ENCODE measurements around the gene SLC25A23. TPM values are rescaled to one million over a fixed set of nuclear protein-coding genes. Genes with fewer than 3 reads are reported as not detected.

SLC25A23 gene
- total RNA-seq, 2 donors from 2014 or later = 89.6 to 97.1 TPM

GRCh38 chr19:6453951-6454565 is 5.5 kb downstream of the SLC25A23 start:
- ATAC-seq (ENCODE audit: insufficient number of reproducible peaks, low FRiP score, low read depth) = no peak

GRCh38 chr19:6452899-6453298 is 6.7 kb downstream of the SLC25A23 start:
- H3K27me3 ChIP-seq (replicated peaks; ENCODE audit: insufficient read depth) = no peaks in the 10 kb centered on the region
- H3K9me3 ChIP-seq = peaks cover 3% of the 10 kb centered on the region
- no peak overlapping the region for H3K4me3 ChIP-seq
- ATAC-seq (ENCODE audit: insufficient number of reproducible peaks, low FRiP score, low read depth) = no peak
- H3K36me3 ChIP-seq = peaks cover 27% of the 10 kb centered on the region
- H3K27ac ChIP-seq = no peak overlapping the region
- DNase-seq (ENCODE audit: low spot score) = no peak
- no peak for TF ChIP-seq CTCF (IDR thresholded peaks at IDR 0.05)
- H3K4me1 ChIP-seq (ENCODE audit: control insufficient read depth in 1 of 2, low read depth in 2 of 2) = peaks cover 0 to 2% of the 10 kb centered on the region in 2 donors

More at GRCh38 chr19:6453951-6454565, 5.5 kb downstream of the SLC25A23 start:
- no peaks in the 10 kb centered on the region for H3K27me3 ChIP-seq (replicated peaks; ENCODE audit: insufficient read depth)
- peaks cover 0 to 14% of the 10 kb centered on the region in 2 donors for H3K4me1 ChIP-seq (ENCODE audit: control insufficient read depth in 1 of 2, low read depth in 2 of 2)
- no peak for DNase-seq (ENCODE audit: low spot score)
- no peak overlapping the region for H3K4me3 ChIP-seq
- peaks cover 3% of the 10 kb centered on the region for H3K9me3 ChIP-seq
- TF ChIP-seq CTCF (IDR thresholded peaks at IDR 0.05) = no peak
- H3K27ac ChIP-seq = no peak overlapping the region
- H3K36me3 ChIP-seq = peaks cover 27% of the 10 kb centered on the region

DNA sequence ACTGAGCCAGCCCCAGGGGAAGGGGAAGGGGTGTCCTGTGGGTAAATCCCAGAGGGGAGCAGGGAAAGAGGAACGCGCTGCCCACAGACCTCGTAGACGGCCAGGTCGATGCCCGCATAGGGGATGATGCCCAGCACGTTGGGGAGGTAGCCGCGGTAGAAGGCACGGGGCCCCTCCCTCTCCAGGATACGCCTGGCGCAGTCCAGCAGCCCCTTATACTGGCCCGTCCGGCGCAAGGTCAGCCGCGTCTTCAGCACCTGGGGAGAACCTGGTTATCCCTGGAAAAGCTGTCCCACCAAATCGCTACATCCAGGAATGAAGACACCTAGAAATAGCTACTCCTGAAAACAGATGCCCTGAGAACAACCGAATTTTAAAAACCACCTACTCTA is 7.4 kb downstream of the SLC25A23 start:
- no peaks in the 10 kb centered on the region for H3K4me1 ChIP-seq (ENCODE audit: control insufficient read depth in 1 of 2, low read depth in 2 of 2)
- no peak overlapping the region for H3K4me3 ChIP-seq
- H3K9me3 ChIP-seq = peaks cover 3% of the 10 kb centered on the region
- no peak for TF ChIP-seq CTCF (IDR thresholded peaks at IDR 0.05)
- ATAC-seq (ENCODE audit: insufficient number of reproducible peaks, low FRiP score, low read depth) (no peak), DNase-seq (ENCODE audit: low spot score) (no peak)
- no peak overlapping the region for H3K27ac ChIP-seq
- peaks cover 27% of the 10 kb centered on the region for H3K36me3 ChIP-seq
- H3K27me3 ChIP-seq (replicated peaks; ENCODE audit: insufficient read depth) = no peaks in the 10 kb centered on the region

DNA sequence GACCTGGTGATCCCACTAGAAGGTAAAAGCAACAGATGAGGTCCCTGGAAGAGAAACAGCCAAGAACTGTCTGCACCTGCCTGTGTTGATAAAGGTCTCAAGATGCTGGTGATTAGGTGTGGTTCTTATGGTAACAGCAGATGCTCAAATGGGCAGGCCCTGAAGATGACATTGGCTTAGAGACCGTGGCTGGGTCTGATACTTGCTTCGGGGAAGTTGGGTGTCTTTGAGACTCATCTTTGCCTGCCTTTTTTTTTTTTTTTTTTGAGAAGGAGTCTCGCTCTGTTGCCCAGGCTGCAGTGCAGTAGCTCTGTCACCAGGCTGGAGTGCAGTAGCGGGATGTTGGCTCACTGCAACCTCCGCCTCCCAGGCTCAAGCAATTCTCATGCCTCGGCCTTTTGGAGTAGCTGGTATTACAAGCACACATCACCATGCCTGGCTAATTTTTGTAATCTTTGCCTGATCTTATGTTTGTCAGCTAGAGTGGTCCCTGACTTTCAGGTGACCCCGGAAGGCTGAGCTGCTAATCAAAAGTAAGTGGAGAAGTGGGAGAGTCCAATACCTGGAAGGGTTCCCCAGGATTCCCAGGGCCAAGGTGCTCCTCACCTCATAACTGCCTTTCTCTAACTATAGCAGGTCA is 7.9 kb downstream of the SLC25A23 start:
- H3K27me3 ChIP-seq (replicated peaks; ENCODE audit: insufficient read depth) = no peaks in the 10 kb centered on the region
- no peak overlapping the region for H3K4me3 ChIP-seq
- ATAC-seq (ENCODE audit: insufficient number of reproducible peaks, low FRiP score, low read depth) = no peak
- no peaks in the 10 kb centered on the region for H3K4me1 ChIP-seq (ENCODE audit: control insufficient read depth in 1 of 2, low read depth in 2 of 2)
- H3K9me3 ChIP-seq = peaks cover 3% of the 10 kb centered on the region
- TF ChIP-seq CTCF (IDR thresholded peaks at IDR 0.05) = no peak
- peaks cover 32% of the 10 kb centered on the region for H3K36me3 ChIP-seq
- H3K27ac ChIP-seq = no peak overlapping the region
- DNase-seq (ENCODE audit: low spot score) = no peak

DNA sequence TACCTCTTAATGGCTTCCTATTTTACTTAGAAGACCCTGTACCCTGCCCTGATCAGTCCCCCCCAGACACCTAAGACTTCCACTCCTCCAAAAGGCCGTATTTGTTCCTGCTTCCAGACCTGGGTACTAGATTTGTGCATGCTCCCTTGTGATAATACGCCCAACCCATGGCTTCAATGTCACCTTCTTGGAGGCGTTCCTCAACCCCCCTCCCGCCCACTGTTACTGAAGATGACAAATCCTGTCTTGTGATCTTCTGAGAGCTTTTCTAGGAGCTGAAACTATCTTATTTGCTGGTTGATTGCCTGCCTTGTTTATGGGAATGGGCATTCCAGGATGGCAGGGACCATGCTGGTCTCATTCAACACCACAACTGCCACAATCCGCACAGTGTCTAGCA is 9.4 kb downstream of the SLC25A23 start:
- H3K36me3 ChIP-seq = peaks cover 36% of the 10 kb centered on the region

More for the DNA sequence above, 9.4 kb downstream of the SLC25A23 start:
- TF ChIP-seq CTCF (IDR thresholded peaks at IDR 0.05) = no peak
- Histone ChIP-seq H3K9me3 (peaks cover 3% of the 10 kb centered on the region), H3K4me3 (no peak overlapping the region), H3K27ac (no peak overlapping the region), H3K4me1 (ENCODE audit: control insufficient read depth in 1 of 2, low read depth in 2 of 2) (no peaks in the 10 kb centered on the region), H3K27me3 (replicated peaks; ENCODE audit: insufficient read depth) (no peaks in the 10 kb centered on the region)
- no peak for ATAC-seq (ENCODE audit: insufficient number of reproducible peaks, low FRiP score, low read depth)
- no peak for DNase-seq (ENCODE audit: low spot score)
